Gastroesophageal sphincter (tissue), 3 donors: ENCODE results near the gene NPL.

Experiments
- CTCF ChIP-seq, 4 experiments: fragments of 200-600 bp in 2 of 4; fragments of 450-650 bp in 2 of 4; sonication (generic) in 1 of 4; IDR thresholded peaks; one replicate each; pipeline ENCODE4 v1.5.1; 2017 to 2019; ENCODE audit warnings: antibody characterized with exemption in 4 of 4, mild to moderate bottlenecking in 2 of 4, moderate library complexity in 2 of 4
- POLR2AphosphoS5 ChIP-seq: sonication (generic); formaldehyde crosslinking; IDR thresholded peaks from one replicate; pipeline ENCODE4 v1.6.1; 2017; ENCODE audit warnings: antibody characterized with exemption

GRCh38 chr1:182791281-182792179, 2.0 kb downstream of the NPL start:
- TF ChIP-seq POLR2AphosphoS5 (no peak), CTCF (IDR thresholded peaks at IDR 0.05) (no peak)
